Stimulated activated CD4-positive, alpha-beta T cell treated with anti-CD3 and anti-CD28 coated beads, Interleukin-1b, Interleukin-23, amount 100 ng/mL, for 1 hour (primary cell): ENCODE measurements around the gene ESPN.
"Not testable (repeated sequence)": the region's sequence is repeated elsewhere in the genome, so short reads cannot be mapped to it uniquely, and the experiment has no call there.

Source experiments
- DNase-seq, 2 donors: peaks; one replicate each; pipeline ENCODE4 v3.0.0-alpha.2; 2020; ENCODE audit warnings: low read depth in 2 of 2

The ESPN gene

GRCh38 chr1:6447016-6447817, 22.6 kb downstream of the ESPN start:
- no peak for DNase-seq

DNA sequence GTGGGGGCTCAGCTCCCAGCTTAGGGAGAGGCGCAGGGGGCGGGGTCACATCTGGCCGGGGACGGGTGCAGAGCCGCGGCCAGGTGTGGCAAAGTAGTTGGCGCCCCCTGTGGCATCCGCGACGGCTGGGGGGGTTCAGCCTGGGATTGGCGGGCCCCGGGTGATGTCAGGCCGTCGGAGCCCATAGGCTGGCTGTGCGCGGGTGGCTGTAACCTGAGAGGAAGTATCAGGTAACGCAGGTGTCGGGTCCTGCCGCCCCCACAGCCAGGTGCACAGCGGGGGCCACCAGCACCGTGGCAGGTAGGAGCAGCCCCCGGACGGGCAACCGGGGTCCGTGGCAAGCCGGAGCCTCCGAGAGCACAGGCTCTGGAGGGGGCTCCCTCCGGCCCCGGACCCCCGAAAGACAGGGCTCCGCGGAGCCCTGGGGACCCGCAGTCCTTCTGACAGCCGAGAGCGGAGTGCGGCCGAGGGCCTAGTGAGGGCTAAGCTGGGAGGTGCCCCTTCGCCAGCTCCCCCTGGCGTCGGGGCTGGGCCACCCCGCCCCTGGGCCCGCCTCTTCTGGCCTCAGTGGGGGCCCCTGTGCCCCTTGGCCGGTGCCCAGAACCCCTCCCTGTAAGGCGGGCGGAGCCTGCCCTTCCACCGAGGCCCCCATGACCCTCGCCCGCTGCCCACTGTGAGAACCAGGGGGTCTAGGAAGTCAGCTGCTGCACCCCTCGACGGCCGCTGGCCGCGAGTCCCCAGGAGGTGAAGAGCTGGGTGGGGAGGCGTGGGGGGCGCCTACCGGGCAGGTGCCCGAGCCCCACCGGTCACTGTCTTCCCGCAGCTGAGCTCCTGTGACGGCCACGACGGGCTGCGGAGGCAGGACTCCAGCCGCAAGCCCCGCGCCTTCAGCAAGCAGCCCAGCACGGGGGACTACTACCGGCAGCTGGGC, 23.5 kb downstream of the ESPN start:
- no peak for DNase-seq

DNA sequence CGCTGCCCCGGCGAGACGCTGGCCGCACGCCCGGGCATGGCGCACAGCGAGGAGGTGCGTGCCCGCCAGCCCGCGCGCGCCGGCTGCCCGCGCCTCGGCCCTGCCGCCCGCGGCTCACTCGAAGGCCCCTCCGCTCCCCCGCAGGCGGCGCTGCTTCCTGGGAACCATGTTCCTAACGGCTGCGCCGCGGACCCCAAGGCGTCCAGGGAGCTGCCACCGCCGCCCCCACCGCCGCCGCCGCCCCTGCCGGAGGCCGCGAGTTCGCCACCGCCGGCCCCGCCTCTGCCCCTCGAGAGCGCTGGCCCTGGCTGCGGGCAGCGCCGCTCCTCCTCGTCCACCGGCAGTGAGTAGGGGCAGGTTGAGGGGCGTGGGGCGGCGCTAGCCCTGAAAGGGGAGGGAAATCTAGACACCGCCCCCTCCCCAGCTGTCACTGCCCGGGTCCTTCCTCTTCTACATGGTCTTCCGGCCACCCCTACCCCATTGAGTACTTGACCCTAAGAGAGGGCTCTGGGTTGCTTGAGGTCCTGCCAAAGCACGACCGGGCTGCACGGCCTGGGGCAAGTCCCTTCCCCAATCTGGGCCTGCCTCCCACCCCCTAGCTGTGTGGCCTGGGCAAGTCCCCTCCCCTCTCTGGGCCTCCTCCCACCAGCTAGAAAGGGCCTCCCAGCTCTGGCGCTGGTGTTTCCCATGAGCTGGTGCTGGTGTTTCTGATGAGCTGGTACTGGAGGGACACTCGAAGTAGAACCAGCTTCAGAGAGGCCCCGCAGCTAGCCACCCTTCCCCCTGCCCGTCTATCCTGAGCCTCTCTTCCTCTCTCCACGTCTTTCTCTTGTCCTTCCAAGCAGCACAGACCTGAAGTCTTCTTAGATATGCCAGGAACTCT, 24.4 kb downstream of the ESPN start:
- DNase-seq, result no peak

GRCh38 chr1:6450005-6450450, 25.5 kb downstream of the ESPN start:
- no peak for DNase-seq

DNA sequence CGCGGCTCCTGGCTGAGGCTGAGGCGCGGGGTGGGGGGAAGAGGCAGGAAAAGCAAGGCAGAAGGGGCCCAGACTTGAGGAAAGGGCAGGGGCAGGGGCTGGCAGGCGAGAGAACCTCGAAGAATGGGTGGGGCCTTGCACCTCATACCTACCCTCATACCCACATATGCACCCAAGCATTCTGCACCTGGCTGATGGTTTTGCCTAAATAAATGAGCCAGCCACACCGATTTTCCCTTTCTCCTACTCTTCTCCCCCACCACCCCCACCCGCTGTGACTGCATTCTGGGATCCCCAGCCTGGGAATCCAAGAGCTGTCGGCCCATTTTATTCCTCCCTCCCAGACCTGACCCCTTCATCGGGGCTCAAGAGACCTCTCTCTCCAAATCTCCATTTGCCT, 25.9 kb downstream of the ESPN start:
- DNase-seq, result not testable (repeated sequence)

- no peak for DNase-seq
Observed at GRCh38 chr1:6450943-6451373, 26.4 kb downstream of the ESPN start.

DNA sequence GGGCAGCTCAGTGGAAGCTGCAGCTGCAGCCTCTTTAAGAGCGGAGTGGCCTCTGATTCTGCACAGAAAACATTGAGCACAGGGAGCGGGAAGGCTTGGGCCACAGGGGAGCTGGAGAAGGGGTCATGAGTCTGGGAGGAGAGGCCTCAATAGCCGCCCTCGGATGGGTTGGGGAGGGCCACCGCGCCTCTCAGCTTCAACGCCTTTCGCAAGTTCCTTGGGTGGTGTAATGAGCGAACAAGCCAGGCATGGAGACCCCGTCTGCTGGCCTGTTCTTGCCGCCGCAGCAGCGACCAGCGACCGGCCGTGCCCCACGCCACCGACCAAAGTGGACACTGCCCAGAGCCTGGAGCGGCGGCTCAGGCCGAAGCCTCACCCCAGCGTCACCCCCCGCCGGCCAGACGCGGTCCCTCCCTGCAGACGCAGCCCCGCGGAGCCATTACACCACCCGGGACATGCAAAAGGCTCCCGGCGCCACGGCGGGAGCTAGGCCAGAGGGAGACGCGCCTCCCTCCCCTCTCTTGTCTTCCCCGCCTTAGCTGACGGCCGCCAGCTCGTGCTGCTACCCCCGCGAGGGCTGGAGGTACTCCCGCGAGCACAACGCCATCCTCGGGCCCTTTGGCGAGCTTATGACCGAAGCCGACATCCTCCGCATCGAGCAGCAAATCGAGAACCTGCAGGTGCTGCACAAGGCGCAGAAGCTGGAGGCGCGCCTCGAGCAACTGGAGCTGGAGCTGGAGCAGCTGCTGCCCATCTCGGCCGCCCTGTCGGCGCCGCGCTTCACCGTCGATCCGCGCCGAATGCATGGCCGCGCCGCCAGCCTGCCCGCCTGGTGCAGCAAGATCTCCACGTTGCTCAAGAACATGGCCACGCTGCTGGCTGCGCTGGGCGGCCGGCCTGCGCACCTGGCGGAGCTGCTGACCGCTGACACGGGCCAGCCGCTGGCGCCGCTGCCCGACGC, 29.6 kb downstream of the ESPN start:
- not testable (repeated sequence) for DNase-seq

- DNase-seq, result no peak
Observed at GRCh38 chr1:6454856-6455751, 30.5 kb downstream of the ESPN start.

- not testable (repeated sequence) for DNase-seq
Observed at GRCh38 chr1:6455752-6456520, 31.4 kb downstream of the ESPN start.

GRCh38 chr1:6456800-6457466, 32.4 kb downstream of the ESPN start:
- no peak for DNase-seq

DNA sequence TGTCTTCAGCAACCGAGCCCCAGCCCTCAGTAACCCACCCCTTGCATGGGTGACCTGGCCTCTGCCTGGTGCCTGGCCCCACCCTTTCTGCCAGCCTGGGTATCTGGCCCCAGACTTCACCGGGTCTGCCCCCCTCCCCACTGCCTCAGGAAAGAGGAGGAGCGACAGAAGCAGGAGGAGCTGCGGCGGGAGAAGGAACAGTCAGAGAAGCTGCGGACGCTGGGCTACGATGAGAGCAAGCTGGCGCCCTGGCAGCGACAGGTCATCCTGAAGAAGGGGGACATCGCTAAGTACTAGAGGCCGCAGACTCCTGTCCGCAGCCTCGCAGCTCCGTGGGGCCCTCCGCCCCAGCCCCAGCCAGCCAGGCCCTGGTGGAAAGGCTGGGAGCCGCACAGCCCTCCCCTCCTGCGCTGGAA, 35.3 kb downstream of the ESPN start:
- DNase-seq, result peak in 1 of 2 donors; percentile 47

GRCh38 chr1:6460301-6461050, 35.9 kb downstream of the ESPN start:
- DNase-seq, result peak; percentile 79 to 89

DNA sequence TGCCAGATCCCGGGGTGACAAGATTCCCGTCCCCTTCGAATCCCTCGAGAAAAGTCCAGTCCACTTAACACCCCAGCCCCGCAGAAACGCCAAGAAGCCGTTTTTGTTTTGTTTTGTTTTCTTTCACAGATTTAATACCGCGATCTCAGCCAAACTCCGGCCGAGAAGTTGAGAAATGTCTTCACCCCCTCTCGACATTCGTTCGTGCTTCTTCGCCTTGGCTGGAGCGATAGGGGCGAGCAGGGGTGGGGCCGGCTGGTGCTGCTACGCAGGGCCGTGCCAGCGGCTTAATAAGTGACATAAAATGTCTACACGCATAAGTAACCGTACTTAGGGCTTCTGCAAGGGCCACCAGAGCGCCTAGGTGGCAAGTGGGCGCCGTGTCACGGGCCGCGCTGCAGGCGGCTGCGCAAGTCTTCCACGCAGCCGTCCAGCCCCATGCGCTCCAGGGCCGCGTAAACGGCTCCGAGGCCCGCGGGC, 36.5 kb downstream of the ESPN start:
- DNase-seq, result no peak

- DNase-seq, result no peak
Observed at GRCh38 chr1:6461538-6462411, 37.2 kb downstream of the ESPN start.

- DNase-seq, result no peak
Observed at GRCh38 chr1:6462412-6463119, 38.0 kb downstream of the ESPN start.

DNA sequence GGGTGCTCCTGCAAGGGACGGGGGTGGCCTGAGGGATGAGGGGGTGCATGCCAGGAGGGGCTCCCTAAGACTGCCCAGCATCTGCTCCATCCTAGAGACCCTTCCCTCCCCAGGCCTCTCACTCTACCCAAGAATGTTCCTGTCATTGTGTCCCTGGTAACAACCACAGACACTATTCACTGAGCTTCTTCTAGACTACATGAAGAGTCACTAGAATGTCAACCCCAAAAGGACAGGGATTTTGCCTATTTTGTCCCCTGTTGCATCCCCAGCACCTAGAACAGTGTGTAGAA, 38.5 kb downstream of the ESPN start:
- no peak for DNase-seq
